ENCODE data around the gene LDHB.
"Not testable (repeated sequence)": the region's sequence is repeated elsewhere in the genome, so short reads cannot be mapped to it uniquely, and the experiment has no call there.

The LDHB gene

DNA sequence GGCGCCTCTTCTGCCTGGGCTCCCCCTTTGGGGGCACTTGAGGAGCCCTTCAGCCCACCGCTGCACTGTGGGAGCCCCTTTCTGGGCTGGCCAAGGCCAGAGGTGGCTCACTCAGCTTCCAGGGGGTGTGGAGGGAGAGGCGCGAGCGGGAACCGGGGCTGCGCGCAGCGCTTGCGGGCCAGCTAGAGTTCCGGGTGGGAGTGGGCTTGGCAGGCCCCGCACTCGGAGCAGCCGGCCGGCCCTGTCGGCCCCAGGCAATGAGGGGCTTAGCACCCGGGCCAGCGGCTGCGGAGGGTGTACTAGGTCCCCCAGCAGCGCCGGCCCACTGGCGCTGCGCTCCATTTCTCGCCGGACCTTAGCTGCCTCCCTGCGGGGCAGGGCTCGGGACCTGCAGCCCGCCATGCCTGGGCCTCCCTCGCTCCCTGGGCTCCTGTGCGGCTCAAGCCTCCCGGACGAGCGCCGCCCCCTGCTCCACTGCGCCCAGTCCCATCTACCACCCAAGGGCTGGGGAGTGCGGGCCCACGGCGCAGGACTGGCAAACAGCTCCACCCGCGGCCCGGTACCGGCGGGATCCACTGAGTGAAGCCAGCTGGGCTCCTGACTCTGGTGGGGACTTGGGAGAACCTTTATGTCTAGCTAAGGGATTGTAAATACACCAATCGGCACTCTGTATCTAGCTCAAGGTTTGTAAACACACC is 3.9 kb upstream of the LDHB start:
- not testable (repeated sequence) for DNase-seq

DNA sequence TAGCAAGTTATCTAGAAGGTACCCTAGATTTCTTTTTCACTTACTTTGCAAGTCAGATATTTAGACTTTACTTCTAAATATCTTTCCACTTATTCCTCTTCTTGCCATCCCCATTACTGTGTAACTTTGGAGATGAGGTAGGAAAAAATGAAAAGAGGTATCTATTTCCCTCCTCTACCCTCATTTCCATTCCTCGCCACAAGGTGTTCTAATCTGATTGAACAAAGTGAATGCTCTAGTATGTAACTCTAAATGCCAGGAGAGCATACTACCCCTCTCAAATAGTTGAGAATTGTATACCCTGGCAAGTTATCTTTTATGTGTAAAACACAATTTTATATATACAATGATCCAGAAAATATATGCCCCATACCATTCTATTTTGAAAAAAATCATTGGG is 1.7 kb upstream of the LDHB start:
- no peak for DNase-seq

DNA sequence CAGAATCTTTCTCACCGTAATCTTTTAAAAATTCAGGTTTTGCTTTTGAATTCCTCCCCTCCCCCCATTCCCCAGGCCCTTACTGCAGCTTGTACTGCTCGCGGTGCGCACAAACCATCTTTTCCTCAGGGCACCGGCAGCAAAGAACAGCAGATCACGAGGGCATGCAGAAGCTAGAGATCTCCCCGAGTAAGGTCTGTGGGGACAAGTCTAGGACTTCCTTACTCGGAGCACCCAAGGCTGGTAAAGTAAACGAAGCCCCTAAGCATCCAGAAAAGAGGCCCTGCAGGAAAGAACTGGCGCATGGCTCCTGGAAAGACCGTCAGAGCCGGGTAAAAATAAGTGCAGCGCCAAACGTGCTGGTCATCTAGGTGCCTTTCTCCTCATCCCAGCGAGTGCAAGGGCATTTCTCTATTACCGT is 727 bp downstream of the LDHB start:
- DNase-seq: peak; percentile 49

DNA sequence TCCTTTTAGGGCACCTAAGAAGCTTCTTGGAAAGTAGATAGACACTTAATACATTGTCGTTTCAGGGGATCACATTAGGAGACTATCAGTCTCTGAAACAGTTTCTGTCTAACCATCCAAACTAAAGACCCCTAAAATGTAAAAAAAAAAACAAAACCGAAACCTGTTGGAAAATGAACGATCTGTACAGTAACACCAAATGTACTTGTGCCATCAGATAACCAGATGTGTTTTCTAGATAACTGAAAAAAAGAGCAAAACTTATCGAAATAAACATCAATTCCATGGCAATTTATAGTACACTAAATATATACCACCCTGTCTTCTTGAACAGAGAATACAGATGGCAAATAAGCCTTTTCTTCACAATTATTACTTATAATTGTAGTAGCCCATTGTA is 2.1 kb downstream of the LDHB start:
- no peak for DNase-seq

DNA sequence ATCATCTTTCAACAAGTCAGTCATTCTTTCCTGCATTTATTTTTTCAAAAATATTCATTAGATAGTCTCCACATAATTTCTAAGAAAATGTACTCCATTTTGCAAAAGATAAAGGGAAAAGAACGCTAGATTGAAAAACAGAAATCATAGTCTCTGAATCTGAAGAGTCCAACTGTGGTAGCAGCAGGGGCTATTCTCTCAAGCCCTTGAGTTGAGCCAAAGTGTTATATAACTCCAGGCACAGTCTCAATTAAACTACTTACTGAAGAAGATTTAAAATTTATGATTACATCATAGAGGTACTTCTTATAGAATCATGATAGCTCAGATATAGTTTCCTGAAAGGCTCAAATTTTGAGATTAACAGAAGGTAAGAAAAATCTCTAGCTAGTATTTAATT is 5.8 kb downstream of the LDHB start:
- no peak for DNase-seq

DNA sequence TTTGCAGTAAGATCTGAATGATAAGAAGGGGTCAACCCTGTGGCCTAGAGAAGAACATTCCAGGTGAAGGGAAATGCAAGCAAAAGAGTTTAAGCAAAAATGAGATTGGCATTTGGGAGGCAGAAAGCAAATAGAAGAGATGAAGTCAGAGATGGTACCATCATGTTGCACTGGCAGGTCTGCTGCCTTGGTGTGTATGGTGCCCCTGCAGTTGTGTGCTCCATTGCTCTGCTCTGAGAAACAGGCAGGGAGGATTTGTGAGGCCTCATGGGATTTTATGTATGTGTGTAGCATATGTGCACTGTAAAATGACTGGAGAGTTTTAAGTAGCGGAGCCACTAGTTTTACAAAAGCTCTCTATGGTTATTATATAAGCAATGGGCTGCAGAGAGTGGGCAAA is 6.6 kb downstream of the LDHB start:
- DNase-seq: no peak

DNA sequence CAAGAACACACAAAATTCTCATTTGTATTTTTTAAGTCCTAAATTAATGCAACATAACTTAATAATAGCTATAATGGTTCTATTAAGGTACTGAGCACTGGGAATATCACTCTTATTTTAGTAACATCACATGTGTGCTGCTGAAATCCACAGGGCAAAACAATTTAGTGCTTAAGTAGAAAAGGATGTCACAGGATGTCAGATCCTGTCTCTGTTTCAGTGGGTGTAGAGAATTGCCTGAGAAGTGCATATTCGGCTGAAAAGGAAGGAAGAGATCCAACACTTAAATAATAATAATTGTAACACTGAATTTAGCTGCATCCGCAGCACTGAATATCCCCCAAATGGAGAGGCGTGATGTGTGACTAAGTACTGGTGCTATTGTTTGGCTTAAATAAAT is 8.6 kb downstream of the LDHB start:
- DNase-seq: no peak

DNA sequence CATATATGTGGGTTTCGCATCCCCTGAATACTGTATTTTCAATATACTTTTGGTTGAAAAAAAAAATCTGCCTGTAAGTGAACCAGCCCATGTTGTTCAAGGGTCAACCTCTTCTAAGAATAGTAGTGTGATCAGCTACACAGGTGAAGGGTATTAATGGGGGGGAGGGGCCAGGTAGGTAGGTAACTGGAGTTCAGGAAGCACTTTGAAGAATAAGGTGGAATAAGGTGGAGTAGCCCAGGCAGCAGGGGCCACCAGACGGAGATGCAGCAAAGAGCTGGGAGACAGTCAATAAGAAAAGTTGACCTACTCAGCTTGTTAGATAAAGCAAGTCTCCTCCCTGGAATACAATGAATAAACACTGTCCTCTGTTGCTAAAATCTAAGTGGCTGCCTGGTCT is 9.3 kb downstream of the LDHB start:
- no peak for DNase-seq

DNA sequence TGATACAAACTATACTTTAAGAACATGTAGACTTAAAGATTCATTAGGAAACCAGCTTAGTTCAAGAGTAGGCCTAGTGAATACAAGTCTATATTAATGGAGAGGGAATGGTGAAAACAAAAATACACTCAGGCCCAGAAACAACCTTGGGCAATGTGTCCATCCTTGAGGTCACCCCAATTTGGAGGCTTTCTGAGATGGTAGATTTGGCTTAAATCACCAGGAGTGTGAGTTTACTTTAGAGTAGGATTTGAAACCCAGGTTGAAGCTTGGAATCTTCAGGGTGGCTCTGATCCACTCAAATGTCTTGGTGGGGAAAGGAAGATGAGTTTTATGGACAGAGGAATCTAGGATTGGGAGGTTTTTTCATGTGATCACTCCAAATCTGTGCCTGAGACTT is 10.5 kb downstream of the LDHB start:
- no peak for DNase-seq

DNA sequence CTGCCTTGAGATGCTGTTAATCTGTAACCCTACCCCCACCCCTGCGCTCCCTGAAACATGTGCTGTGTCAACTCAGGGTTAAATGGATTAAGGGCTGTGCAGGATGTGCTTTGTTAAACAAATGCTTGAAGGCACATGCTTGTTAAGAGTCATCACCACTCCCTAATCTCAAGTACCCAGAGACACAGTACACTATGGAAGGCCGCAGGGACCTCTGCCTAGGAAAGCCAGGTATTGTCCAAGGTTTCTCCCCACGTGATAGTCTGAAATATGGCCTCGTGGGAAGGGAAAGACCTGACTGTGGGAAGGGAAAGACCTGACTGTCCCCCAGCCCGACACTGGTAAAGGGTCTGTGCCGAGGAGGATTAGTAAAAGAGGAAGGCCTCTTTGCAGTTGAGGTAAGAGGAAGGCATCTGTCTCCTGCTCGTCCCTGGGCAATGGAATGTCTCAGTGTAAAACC is 12.6 kb downstream of the LDHB start:
- DNase-seq: not testable (repeated sequence)

DNA sequence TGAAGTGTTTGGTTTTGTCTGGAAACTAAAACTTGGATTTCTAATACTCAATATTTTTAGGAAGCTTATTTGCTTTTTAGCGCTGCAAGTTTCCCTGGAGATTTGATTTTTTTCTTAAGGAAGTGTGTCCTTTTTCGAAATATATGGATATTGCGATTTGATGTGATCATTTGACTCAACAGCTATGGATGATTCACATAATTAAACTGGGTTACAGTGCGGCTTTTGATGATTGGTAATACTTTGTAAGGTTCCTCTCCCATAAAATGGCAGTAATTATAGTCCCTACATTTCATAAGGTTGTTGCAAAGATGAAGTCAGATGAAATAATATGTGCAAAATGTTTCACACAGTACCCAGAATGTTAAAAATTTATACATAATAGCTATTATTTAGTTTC is 13.1 kb downstream of the LDHB start:
- no peak for DNase-seq

DNA sequence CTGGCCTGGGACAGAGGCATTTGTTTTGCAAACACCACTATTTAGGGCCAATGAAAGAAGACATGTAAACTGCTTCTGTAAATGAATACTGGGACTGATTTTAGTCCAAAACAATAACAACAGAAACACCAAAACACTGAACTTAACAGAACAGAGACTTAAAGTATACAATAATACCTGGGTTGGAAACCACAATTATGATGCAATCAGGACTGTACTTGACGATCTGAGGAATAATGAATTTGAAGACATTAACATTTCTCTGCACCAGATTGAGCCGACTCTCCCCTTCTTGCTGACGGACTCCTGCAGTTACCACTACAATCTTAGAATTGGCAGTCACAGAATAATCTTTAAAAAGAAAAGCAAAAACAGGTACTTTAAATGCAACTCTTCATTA is 13.9 kb downstream of the LDHB start:
- no peak for DNase-seq

DNA sequence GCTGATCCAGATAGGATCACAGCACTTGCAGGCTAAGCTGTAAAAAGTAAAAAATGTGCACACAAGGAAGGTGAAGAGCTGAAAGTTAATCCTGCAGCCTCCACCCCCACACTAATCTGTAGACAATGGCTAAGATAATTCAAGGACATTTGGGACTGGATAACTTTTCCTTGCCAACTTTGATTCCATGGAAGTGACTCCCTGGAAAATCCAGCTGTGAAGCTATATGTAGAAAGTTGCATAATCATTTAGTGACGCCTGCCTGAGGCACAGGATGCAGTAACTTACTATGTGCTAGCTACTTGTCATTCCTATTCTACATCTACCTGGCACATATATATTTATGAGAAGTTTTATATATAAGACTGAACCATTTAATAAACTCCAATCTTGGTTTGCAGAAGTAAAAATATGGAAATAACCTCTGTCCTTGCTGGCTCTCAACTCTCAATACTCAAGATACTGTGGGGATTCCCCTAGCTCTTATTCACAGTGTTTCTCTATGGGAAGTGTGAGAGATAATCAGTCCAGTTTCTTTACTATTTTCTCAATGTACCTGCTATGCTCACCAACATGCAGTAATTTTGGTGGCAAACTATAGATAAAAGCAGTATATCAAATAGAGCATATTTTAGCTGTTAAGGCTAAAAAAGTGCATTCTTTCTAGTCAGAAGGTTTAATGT is 14.8 kb downstream of the LDHB start:
- DNase-seq: no peak

DNA sequence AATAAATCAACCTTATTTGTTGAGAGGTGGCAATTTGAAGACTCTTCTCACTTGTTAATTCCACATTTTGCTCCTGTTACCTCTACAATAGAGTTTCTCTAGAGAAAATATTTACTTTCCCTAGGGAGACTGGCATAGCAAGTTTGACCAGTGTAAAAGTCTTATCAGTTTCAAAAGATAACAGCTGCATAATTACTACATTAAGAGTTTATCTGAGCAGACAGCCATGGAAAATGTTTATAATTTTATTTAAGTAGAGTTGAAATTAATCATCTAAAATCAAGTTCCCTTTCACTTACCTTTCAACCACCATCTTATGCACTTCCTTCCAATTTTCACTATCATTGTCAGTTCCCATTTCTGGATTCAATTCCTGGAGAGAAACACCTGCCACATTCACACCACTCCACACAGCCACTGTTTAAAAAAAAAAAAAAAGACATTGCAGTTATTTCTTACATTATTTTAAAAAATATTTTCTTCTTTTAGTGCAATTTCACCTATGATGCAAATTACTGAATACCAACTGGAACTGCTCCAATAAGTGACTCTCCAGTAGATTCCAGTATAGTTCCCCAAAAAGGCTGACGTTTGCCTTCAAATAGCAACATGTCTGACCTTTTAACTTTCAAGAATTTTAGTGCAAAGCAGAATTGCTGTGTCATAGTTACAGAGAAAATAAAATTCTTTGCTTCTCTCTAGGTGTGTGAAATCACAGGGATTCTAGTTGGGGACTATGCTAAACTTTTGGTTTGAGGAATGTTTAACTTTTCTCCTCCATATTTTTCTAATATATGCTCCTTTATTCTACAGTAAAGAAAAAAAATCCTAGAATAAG is 19.4 kb downstream of the LDHB start:
- no peak for DNase-seq

DNA sequence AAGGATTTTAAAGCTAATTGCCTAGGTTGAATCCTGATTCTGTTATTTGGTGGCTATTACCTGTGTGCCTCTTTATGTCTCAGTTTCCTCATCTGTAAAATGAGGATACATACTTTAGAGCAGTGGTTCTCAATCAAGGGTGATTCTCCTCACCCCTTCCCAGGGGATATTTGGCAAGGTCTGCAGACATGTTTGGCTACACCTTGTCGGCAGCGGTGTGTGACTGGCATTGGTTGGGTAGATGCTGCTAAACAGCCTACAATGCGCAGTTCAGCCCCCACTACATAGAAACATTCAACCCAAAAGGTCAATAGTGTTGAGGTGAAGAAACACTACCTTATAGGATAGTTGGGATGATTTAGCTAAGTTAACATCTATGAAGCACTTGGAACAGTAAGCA is 23.4 kb downstream of the LDHB start:
- no peak for DNase-seq

DNA sequence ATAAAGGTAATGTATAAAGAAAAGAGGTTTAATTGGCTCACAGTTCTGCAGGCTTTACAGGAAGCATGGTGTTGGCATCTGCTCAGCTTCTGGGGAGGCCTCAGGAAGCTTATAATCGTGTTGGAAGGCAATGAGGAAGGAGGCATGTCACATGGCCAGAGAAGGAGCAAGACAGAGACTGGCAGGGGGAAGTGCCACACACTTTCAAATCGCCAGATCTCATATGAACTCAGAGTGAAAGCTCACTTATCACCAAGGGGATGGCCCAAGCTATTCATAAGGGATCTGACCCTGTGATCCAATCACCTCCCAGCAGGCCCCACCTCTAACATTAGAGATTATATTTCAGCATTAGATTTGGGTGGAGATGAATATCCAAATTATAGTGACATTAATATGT is 26.3 kb downstream of the LDHB start:
- DNase-seq: no peak

DNA sequence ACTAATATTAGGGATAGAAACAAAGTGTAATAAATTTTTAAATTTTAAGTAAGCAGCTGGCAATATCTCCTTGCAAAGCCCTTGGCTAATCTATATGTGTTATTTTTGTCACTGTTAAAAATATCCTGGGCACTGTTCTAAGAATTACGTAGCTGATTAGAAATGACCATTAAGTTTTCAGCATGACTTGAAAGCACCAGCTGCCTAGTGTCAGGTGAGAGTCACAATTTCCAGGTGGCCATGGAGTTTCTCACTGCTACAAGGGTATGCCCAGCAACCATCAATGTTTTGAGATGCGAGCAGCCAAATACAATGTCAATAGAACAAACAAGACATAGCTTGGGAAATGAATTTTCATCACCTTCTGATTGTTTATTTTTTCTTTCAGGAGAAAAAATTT is 29.7 kb downstream of the LDHB start:
- no peak for DNase-seq

DNA sequence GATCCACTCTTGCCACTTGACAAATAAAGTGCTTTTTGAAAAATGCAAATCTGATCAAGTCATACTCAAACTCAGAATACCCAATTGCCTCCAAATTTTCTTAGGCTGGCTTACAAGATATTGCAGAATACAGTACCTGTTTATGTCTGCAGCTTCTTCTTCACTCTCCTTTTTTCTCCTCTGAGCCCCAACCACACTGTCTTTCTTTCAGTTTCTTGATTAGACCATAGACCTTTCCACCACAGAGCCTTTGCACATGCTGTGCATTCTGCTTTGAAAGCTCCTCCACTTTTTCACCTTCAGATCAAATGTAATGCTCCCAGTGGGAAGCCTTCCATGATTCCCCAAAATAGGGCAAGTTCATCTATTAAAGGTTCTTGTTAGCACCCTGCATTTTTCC is 39.1 kb downstream of the LDHB start:
- no peak for DNase-seq

DNA sequence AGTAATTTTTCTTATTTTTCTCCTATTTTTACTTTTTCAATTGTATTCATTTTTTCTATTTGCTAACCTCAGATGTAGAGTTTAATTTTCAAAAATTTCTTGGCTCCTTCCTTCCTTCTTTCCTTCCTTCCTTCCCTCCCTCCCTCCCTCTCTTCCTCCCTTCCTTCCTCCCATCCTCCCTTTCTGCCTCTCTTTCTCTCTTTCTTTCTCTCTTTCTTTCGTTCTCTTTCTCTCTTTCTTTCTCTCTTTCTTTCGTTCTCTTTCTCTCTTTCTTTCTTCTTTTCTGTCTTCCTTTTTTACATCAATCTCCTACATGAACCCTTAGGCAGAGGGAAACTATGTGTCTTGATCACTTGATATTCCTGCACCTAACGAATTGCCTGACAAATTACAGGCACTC is 40.6 kb downstream of the LDHB start:
- DNase-seq: no peak

DNA sequence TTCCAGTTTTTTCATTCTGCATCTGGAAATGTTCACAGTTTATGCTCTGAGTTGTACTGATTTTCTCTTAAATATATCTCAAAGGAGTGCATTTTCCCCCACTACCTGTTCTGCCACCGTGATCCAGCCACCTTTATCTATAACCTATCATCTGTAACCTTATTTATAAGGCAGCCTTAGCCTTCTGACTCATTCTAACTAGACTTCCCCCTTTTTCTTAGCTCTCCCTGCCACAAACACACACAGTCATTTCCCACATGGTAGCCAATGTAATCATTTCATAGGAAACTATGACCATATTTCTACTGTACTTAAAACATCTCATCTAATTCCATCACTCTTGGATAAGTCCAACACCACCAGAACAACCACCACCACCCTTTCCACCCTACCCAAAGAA is 42.2 kb downstream of the LDHB start:
- DNase-seq: no peak

DNA sequence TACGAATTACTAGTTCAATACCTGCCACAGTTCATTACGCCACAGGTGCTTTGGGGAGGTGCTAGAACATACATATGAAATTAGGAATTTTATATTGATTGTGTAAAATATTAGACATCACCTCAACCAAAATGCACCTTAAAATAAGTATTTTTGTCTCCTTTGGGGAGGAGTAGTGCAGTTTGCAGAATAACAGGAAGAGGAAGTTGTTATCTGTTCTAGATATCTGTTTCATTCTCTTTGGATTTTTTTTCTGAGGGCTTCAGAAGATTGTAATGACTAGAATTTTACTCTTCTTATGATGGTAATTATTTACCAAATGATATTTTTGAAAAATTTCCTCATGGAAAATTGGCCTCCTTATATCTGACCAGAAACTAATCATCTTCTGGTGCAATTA is 43.1 kb downstream of the LDHB start:
- DNase-seq: no peak

DNA sequence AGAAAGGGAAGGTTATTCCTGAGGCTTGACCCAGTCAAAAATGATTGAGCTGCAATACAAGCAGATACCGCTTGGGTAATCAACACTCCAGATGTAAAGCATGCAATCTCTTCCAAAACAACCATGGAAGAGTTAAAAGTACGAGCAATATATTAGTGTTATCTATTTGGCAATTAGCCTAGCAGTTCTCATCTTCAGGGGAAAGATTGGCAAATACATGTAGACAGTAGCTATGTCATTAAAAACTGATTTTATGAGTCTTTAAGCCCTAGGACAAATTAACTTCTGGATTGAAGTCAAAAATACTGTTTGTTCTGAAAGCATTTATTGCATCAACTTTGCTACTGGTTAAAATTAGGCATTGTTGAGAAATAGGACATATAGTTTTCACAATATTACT is 43.7 kb downstream of the LDHB start:
- no peak for DNase-seq

DNA sequence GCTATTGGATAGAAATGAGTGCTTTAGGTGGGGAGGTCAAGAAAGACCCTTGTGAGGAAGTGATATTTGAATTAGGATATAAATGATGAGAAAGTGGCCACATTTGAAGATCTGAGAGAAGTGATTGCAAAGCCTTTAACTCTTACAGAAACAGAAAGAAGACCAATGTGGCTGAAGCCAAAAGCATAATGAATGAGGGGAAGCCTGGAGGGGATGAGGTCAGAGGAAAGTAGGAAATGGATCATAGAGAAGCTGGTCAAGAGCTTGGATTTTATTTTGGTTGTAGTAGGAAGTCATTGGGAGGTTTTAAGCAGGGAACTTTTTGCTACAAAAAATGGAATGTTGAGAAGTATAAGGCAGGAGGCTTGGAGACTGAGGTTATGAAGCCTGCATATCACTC is 49.4 kb downstream of the LDHB start:
- DNase-seq: no peak

DNA sequence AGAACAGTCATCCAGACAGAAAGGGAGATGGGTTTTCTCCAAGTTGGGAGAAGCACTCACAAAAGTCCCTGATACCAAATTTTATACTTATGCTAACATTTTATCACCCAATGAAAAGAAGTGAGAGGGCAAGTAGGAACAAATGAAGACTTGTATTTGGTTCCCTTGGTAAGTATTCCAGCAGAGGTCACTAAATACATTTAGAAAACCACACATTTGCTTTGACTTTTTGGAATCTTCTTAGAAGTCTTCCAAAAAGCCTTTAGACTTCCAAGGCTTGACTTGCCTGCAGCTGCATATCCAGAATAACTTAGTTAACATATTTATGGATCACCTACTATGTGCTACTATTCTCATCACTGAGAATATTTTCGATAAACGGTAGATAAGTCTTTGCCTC is 49.9 kb downstream of the LDHB start:
- DNase-seq: peak; percentile 15

Data from EL (cell line).